Neural cell (in vitro differentiated cells): ENCODE results near the gene GRB2. TPM values are rescaled to one million over a fixed set of nuclear protein-coding genes. Genes with fewer than 3 reads are reported as not detected.

ENCODE experiments used
- H2AFZ ChIP-seq: fragments of 200-600, 300-800 bp; sonication (generic), shearing (Covaris generic); 2 replicates; pipeline ENCODE4 v1.6.0; 2014; ENCODE audit warnings: low read depth, mild to moderate bottlenecking, antibody characterized with exemption, low read length, moderate library complexity
- H3F3A ChIP-seq: fragments of 200-600 bp; shearing (Covaris generic); 2 replicates; pipeline ENCODE4 v1.6.1; 2016; ENCODE audit warnings: mild to moderate bottlenecking, moderate library complexity, mixed read lengths, antibody characterized with exemption, low read length; ENCODE audit not compliant: insufficient read depth, poor library complexity, severe bottlenecking
- H3K27ac ChIP-seq: fragments of 200-600, 300-800 bp; sonication (generic), shearing (Covaris generic); 2 replicates; pipeline ENCODE4 v1.5.1; 2014; ENCODE audit warnings: mild to moderate bottlenecking, low read length, moderate library complexity
- H3K27me3 ChIP-seq: fragments of 300-800, 200-600 bp; sonication (generic), shearing (Covaris generic); 2 replicates; pipeline ENCODE4 v1.6.0; 2014; ENCODE audit warnings: mild to moderate bottlenecking, low read depth, low read length, moderate library complexity; ENCODE audit not compliant: insufficient read depth
- H3K36me3 ChIP-seq: fragments of 300-800, 200-600 bp; sonication (generic), shearing (Covaris generic); 2 replicates; pipeline ENCODE4 v1.5.1; 2014; ENCODE audit warnings: mild to moderate bottlenecking, antibody characterized with exemption, low read length, moderate library complexity; ENCODE audit not compliant: insufficient read depth
- H3K4me2 ChIP-seq: fragments of 300-800, 200-600 bp; sonication (generic), shearing (Covaris generic); 2 replicates; pipeline ENCODE4 v1.6.0; 2014; ENCODE audit warnings: mild to moderate bottlenecking, low read length
- H3K4me3 ChIP-seq: fragments of 300-800, 200-600 bp; sonication (generic), shearing (Covaris generic); 2 replicates; pipeline ENCODE4 v1.5.1; 2014; ENCODE audit warnings: mild to moderate bottlenecking, low read length, moderate library complexity
- H3K79me2 ChIP-seq: fragments of 200-600 bp; shearing (Covaris generic); replicated peaks from 2 replicates; pipeline ENCODE4 v1.6.0; 2014; ENCODE audit warnings: mild to moderate bottlenecking, low read length, moderate library complexity; ENCODE audit not compliant: insufficient read depth
- H3K9ac ChIP-seq: fragments of 300-800, 200-600 bp; sonication (generic), shearing (Covaris generic); 2 replicates; pipeline ENCODE4 v1.6.1; 2016; ENCODE audit warnings: mild to moderate bottlenecking, low read length, mixed read lengths
- H3K9me2 ChIP-seq: fragments of 200-600 bp; shearing (Covaris generic); 2 replicates; pipeline ENCODE4 v1.6.1; 2016; ENCODE audit warnings: mild to moderate bottlenecking, low read length, mixed read lengths; ENCODE audit not compliant: insufficient read depth
- H3K9me3 ChIP-seq: fragments of 200-600, 300-800 bp; sonication (generic), shearing (Covaris generic); 2 replicates; pipeline ENCODE4 v1.6.1; 2016; ENCODE audit warnings: mild to moderate bottlenecking, mixed run types, low read length, moderate library complexity, mixed read lengths
- H4K20me1 ChIP-seq: fragments of 200-600 bp; shearing (Covaris generic); 2 replicates; pipeline ENCODE4 v1.6.1; 2016; ENCODE audit warnings: mild to moderate bottlenecking, mixed run types; ENCODE audit not compliant: insufficient read depth
- CTCF ChIP-seq: fragments of 450-650 bp; IDR thresholded peaks from 2 replicates; pipeline ENCODE4 v1.5.1; 2014; ENCODE audit warnings: antibody characterized with exemption, mild to moderate bottlenecking, moderate library complexity; ENCODE audit not compliant: poor library complexity, severe bottlenecking
- EP300 ChIP-seq: fragments of 450-650 bp; conservative IDR thresholded peaks from 2 replicates; pipeline ENCODE4 v1.6.1; 2014; ENCODE audit warnings: antibody characterized with exemption, mild to moderate bottlenecking, moderate library complexity; ENCODE audit not compliant: poor library complexity, severe bottlenecking
- EZH2 ChIP-seq: fragments of 200-600, 300-800 bp; shearing (Covaris generic), sonication (generic); IDR thresholded peaks from 2 replicates; pipeline ENCODE4 v1.6.1; 2014; ENCODE audit warnings: antibody characterized with exemption, low read length, borderline replicate concordance, mild to moderate bottlenecking; ENCODE audit not compliant: insufficient read depth, poor library complexity, severe bottlenecking
- MXI1 ChIP-seq: fragments of 450-650 bp; conservative IDR thresholded peaks from 2 replicates; pipeline ENCODE4 v1.6.1; 2014; ENCODE audit warnings: antibody characterized with exemption, mild to moderate bottlenecking; ENCODE audit not compliant: poor library complexity, severe bottlenecking
- POLR2AphosphoS5 ChIP-seq: IDR thresholded peaks from 2 replicates; pipeline ENCODE4 v1.6.1; 2012
- RAD21 ChIP-seq: fragments of 450-650 bp; conservative IDR thresholded peaks from 2 replicates; pipeline ENCODE4 v1.6.1; 2014; ENCODE audit warnings: antibody characterized with exemption, mild to moderate bottlenecking, moderate library complexity
- REST ChIP-seq: IDR thresholded peaks from 2 replicates; pipeline ENCODE4 v1.6.1; 2012; ENCODE audit warnings: borderline replicate concordance
- SMC3 ChIP-seq: fragments of 450-650 bp; conservative IDR thresholded peaks from 2 replicates; pipeline ENCODE4 v1.6.1; 2014; ENCODE audit warnings: antibody characterized with exemption, mild to moderate bottlenecking, moderate library complexity; ENCODE audit not compliant: poor library complexity
- TAF1 ChIP-seq: IDR thresholded peaks from 2 replicates; pipeline ENCODE4 v1.6.1; 2012; ENCODE audit warnings: low read depth
- polyA plus RNA-seq: library from polyadenylated mRNA; depleted of rRNA; stranded (reverse); fragments of >200 nt; gene quantifications from 2 replicates; pipeline ENCODE4 v1.2.3, GENCODE V29; 2014

GRB2 gene
- polyA plus RNA-seq, 1 donor from 2014 or later, result 134 TPM

- Histone ChIP-seq H3K27ac (no peak overlapping the region), H3K4me2 (no peak overlapping the region), H4K20me1 (peaks cover 4% of the 10 kb centered on the region), H3K9me3 (no peaks in the 10 kb centered on the region), H3K9me2 (no peaks in the 10 kb centered on the region), H3K36me3 (no peaks in the 10 kb centered on the region), H2AFZ (no peak overlapping the region), H3K27me3 (no peaks in the 10 kb centered on the region), H3F3A (no peaks in the 10 kb centered on the region), H3K79me2 (peaks cover 3% of the 10 kb centered on the region), H3K4me3 (no peak overlapping the region), H3K9ac (no peak overlapping the region)
- no peak for TF ChIP-seq SMC3
- TF ChIP-seq MXI1, result no peak
- TF ChIP-seq RAD21, result no peak
- no peak for TF ChIP-seq EZH2
- TF ChIP-seq EP300, result no peak
- no peak for TF ChIP-seq CTCF
- TF ChIP-seq TAF1, result no peak
- TF ChIP-seq REST, result no peak
- no peak for TF ChIP-seq POLR2AphosphoS5
Measured at GRCh38 chr17:75407655-75408352, 2.3 kb upstream of the GRB2 start.

GRCh38 chr17:75406222-75406615 is 741 bp upstream of the GRB2 start:
- Histone ChIP-seq H3K9ac (no peak overlapping the region), H3K9me3 (no peaks in the 10 kb centered on the region), H3K4me2 (peak overlapping the region; percentile 45), H3F3A (no peaks in the 10 kb centered on the region), H3K27ac (no peak overlapping the region), H3K4me3 (peak overlapping the region; percentile 97), H2AFZ (peak overlapping the region; percentile 12), H4K20me1 (peaks cover 4% of the 10 kb centered on the region), H3K27me3 (no peaks in the 10 kb centered on the region), H3K36me3 (no peaks in the 10 kb centered on the region), H3K9me2 (no peaks in the 10 kb centered on the region), H3K79me2 (peaks cover 16% of the 10 kb centered on the region)
- no peak for TF ChIP-seq EZH2
- no peak for TF ChIP-seq CTCF
- no peak for TF ChIP-seq EP300
- TF ChIP-seq REST, result no peak
- TF ChIP-seq POLR2AphosphoS5, result no peak
- no peak for TF ChIP-seq SMC3
- no peak for TF ChIP-seq RAD21
